ENCODE data around the gene CCDC150.

DNA sequence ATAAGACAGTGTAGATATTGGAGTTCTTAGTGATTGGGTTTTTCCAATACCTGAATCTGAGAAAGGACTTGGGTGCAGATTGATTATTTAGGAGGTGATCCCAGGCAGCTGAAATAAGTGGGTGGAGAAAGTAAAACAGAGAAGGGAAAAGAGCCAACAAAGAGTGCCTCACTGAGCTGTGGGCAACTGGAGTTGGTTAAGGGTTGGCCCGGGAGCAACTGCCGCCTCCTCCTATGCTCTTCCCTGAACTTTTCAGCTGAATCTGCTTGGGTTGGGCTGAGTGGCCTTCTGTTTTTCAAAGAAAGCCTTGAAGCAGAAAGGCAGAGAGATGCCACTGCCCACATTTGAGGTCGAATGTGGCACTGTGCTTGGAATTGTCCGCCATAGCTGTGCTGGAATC lies 20.9 kb upstream of the CCDC150 start:
- TF ChIP-seq POLR2A (IDR thresholded peaks at IDR 0.05; ENCODE audit: low read length) (no peak), GATA1 (IDR thresholded peaks at IDR 0.05; ENCODE audit: low read depth, low read length) (no peak)
